Neural cell (in vitro differentiated cells): ENCODE data around the gene BTG2. TPM values are rescaled to one million over a fixed set of nuclear protein-coding genes. Genes with fewer than 3 reads are reported as not detected.

ENCODE experiments used
- H2AFZ ChIP-seq: fragments of 200-600, 300-800 bp; sonication (generic), shearing (Covaris generic); 2 replicates; pipeline ENCODE4 v1.6.0; 2014; ENCODE audit warnings: low read depth, mild to moderate bottlenecking, antibody characterized with exemption, low read length, moderate library complexity
- H3F3A ChIP-seq: fragments of 200-600 bp; shearing (Covaris generic); 2 replicates; pipeline ENCODE4 v1.6.1; 2016; ENCODE audit warnings: mild to moderate bottlenecking, moderate library complexity, mixed read lengths, antibody characterized with exemption, low read length; ENCODE audit not compliant: insufficient read depth, poor library complexity, severe bottlenecking
- H3K27ac ChIP-seq: fragments of 200-600, 300-800 bp; sonication (generic), shearing (Covaris generic); 2 replicates; pipeline ENCODE4 v1.5.1; 2014; ENCODE audit warnings: mild to moderate bottlenecking, low read length, moderate library complexity
- H3K27me3 ChIP-seq: fragments of 300-800, 200-600 bp; sonication (generic), shearing (Covaris generic); 2 replicates; pipeline ENCODE4 v1.6.0; 2014; ENCODE audit warnings: mild to moderate bottlenecking, low read depth, low read length, moderate library complexity; ENCODE audit not compliant: insufficient read depth
- H3K36me3 ChIP-seq: fragments of 300-800, 200-600 bp; sonication (generic), shearing (Covaris generic); 2 replicates; pipeline ENCODE4 v1.5.1; 2014; ENCODE audit warnings: mild to moderate bottlenecking, antibody characterized with exemption, low read length, moderate library complexity; ENCODE audit not compliant: insufficient read depth
- H3K4me2 ChIP-seq: fragments of 300-800, 200-600 bp; sonication (generic), shearing (Covaris generic); 2 replicates; pipeline ENCODE4 v1.6.0; 2014; ENCODE audit warnings: mild to moderate bottlenecking, low read length
- H3K4me3 ChIP-seq: fragments of 300-800, 200-600 bp; sonication (generic), shearing (Covaris generic); 2 replicates; pipeline ENCODE4 v1.5.1; 2014; ENCODE audit warnings: mild to moderate bottlenecking, low read length, moderate library complexity
- H3K79me2 ChIP-seq: fragments of 200-600 bp; shearing (Covaris generic); replicated peaks from 2 replicates; pipeline ENCODE4 v1.6.0; 2014; ENCODE audit warnings: mild to moderate bottlenecking, low read length, moderate library complexity; ENCODE audit not compliant: insufficient read depth
- H3K9ac ChIP-seq: fragments of 300-800, 200-600 bp; sonication (generic), shearing (Covaris generic); 2 replicates; pipeline ENCODE4 v1.6.1; 2016; ENCODE audit warnings: mild to moderate bottlenecking, low read length, mixed read lengths
- H3K9me2 ChIP-seq: fragments of 200-600 bp; shearing (Covaris generic); 2 replicates; pipeline ENCODE4 v1.6.1; 2016; ENCODE audit warnings: mild to moderate bottlenecking, low read length, mixed read lengths; ENCODE audit not compliant: insufficient read depth
- H3K9me3 ChIP-seq: fragments of 200-600, 300-800 bp; sonication (generic), shearing (Covaris generic); 2 replicates; pipeline ENCODE4 v1.6.1; 2016; ENCODE audit warnings: mild to moderate bottlenecking, mixed run types, low read length, moderate library complexity, mixed read lengths
- H4K20me1 ChIP-seq: fragments of 200-600 bp; shearing (Covaris generic); 2 replicates; pipeline ENCODE4 v1.6.1; 2016; ENCODE audit warnings: mild to moderate bottlenecking, mixed run types; ENCODE audit not compliant: insufficient read depth
- CTCF ChIP-seq: fragments of 450-650 bp; IDR thresholded peaks from 2 replicates; pipeline ENCODE4 v1.5.1; 2014; ENCODE audit warnings: antibody characterized with exemption, mild to moderate bottlenecking, moderate library complexity; ENCODE audit not compliant: poor library complexity, severe bottlenecking
- EP300 ChIP-seq: fragments of 450-650 bp; conservative IDR thresholded peaks from 2 replicates; pipeline ENCODE4 v1.6.1; 2014; ENCODE audit warnings: antibody characterized with exemption, mild to moderate bottlenecking, moderate library complexity; ENCODE audit not compliant: poor library complexity, severe bottlenecking
- EZH2 ChIP-seq: fragments of 200-600, 300-800 bp; shearing (Covaris generic), sonication (generic); IDR thresholded peaks from 2 replicates; pipeline ENCODE4 v1.6.1; 2014; ENCODE audit warnings: antibody characterized with exemption, low read length, borderline replicate concordance, mild to moderate bottlenecking; ENCODE audit not compliant: insufficient read depth, poor library complexity, severe bottlenecking
- MXI1 ChIP-seq: fragments of 450-650 bp; conservative IDR thresholded peaks from 2 replicates; pipeline ENCODE4 v1.6.1; 2014; ENCODE audit warnings: antibody characterized with exemption, mild to moderate bottlenecking; ENCODE audit not compliant: poor library complexity, severe bottlenecking
- POLR2AphosphoS5 ChIP-seq: IDR thresholded peaks from 2 replicates; pipeline ENCODE4 v1.6.1; 2012
- RAD21 ChIP-seq: fragments of 450-650 bp; conservative IDR thresholded peaks from 2 replicates; pipeline ENCODE4 v1.6.1; 2014; ENCODE audit warnings: antibody characterized with exemption, mild to moderate bottlenecking, moderate library complexity
- SMC3 ChIP-seq: fragments of 450-650 bp; conservative IDR thresholded peaks from 2 replicates; pipeline ENCODE4 v1.6.1; 2014; ENCODE audit warnings: antibody characterized with exemption, mild to moderate bottlenecking, moderate library complexity; ENCODE audit not compliant: poor library complexity
- TAF1 ChIP-seq: IDR thresholded peaks from 2 replicates; pipeline ENCODE4 v1.6.1; 2012; ENCODE audit warnings: low read depth
- polyA plus RNA-seq: library from polyadenylated mRNA; depleted of rRNA; stranded (reverse); fragments of >200 nt; gene quantifications from 2 replicates; pipeline ENCODE4 v1.2.3, GENCODE V29; 2014
- TF ChIP-seq, protein P1 (sequence below): IDR thresholded peaks from 2 replicates; pipeline ENCODE4 v1.6.1; 2012; ENCODE audit warnings: borderline replicate concordance

Gene BTG2
- polyA plus RNA-seq, 1 donor from 2014 or later = 4.1 TPM

DNA sequence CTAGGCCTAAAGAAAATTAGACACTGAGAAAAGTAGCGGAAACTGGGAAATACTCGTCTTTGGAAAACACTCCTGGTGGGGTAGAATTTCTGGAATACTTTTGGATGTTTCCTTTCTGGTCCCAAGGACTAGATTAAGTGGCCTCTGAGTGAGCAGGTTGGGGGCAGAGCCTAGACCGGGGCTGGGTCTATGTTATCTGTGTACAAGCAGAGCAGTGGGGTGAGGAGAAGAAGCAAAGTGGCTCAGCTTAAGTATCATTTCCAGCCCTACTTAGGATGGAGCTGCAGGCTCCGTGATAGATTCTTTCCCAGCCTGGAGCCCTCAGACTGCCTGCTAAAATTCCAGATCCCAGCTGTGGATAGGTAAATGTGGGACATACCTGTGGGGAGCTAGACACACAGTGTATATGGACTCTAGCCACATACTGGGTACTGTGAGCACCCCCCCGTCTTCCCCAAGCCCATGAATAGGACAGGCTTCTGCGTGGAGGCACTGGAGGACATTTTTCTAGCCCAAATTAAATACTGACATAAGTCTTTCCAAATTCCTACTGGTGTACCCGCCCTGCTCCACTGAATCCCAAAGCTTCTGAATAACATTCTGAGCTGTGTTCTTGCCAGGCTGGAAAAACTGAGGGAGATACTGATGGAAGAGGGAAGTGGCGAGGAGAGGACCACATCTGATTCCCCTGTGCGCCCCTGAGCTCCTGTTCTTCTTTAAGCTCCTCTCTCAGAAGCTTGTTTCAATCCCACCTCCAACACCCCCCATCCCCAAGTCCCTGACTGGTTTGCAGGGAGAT, 38.8 kb downstream of the BTG2 start:
- TF ChIP-seq MXI1 (no peak), TAF1 (no peak), EZH2 (no peak), EP300 (no peak), CTCF (no peak), POLR2AphosphoS5 (no peak), SMC3 (no peak), RAD21 (no peak)
- TF ChIP-seq, protein P1, sequence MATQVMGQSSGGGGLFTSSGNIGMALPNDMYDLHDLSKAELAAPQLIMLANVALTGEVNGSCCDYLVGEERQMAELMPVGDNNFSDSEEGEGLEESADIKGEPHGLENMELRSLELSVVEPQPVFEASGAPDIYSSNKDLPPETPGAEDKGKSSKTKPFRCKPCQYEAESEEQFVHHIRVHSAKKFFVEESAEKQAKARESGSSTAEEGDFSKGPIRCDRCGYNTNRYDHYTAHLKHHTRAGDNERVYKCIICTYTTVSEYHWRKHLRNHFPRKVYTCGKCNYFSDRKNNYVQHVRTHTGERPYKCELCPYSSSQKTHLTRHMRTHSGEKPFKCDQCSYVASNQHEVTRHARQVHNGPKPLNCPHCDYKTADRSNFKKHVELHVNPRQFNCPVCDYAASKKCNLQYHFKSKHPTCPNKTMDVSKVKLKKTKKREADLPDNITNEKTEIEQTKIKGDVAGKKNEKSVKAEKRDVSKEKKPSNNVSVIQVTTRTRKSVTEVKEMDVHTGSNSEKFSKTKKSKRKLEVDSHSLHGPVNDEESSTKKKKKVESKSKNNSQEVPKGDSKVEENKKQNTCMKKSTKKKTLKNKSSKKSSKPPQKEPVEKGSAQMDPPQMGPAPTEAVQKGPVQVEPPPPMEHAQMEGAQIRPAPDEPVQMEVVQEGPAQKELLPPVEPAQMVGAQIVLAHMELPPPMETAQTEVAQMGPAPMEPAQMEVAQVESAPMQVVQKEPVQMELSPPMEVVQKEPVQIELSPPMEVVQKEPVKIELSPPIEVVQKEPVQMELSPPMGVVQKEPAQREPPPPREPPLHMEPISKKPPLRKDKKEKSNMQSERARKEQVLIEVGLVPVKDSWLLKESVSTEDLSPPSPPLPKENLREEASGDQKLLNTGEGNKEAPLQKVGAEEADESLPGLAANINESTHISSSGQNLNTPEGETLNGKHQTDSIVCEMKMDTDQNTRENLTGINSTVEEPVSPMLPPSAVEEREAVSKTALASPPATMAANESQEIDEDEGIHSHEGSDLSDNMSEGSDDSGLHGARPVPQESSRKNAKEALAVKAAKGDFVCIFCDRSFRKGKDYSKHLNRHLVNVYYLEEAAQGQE = no peak
- Histone ChIP-seq H3K9ac (no peak overlapping the region), H3K4me3 (no peak overlapping the region), H3K79me2 (no peaks in the 10 kb centered on the region), H3K27me3 (no peaks in the 10 kb centered on the region), H3K4me2 (no peak overlapping the region), H3K27ac (peak overlapping the region; percentile 49), H3K36me3 (no peaks in the 10 kb centered on the region), H4K20me1 (no peaks in the 10 kb centered on the region), H2AFZ (no peak overlapping the region), H3K9me2 (no peaks in the 10 kb centered on the region), H3K9me3 (no peaks in the 10 kb centered on the region), H3F3A (no peaks in the 10 kb centered on the region)

DNA sequence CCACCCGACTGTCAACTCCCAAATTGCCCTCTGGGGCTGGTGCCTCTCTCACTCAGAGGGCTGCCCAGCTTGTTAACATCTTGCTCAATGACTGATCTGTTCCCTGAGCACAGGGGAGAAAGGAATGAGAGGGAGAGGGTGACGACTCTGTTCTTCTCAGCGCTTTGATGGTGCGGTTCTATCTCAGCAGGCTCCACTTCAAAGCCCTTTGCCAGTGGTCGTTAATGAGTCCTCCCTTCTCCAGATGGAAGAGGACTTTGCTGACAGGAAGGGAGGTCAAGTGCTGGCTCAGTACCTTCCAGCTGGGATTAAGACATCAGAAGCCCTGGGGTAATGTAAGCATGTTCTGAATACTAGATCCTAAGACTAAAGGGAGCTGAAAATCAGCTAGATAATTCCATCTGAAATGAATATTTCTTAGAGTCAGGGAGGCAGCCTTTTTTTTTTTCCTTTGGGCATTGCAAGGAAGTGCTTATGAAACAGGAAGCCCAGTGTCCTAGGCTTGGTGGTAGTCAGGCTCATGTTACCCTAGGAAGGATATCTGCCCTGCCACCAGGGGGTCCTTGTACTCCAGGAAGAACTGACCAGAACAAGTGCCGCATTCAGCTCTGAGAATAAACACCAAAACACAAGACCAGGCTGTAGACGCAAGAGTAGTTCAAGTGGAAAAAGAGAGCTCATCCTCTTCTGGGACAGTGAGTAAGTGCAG, 40.9 kb downstream of the BTG2 start:
- Histone ChIP-seq H4K20me1 (no peaks in the 10 kb centered on the region), H3K27ac (peak overlapping the region; percentile 17)
- TF ChIP-seq MXI1 (no peak), POLR2AphosphoS5 (no peak), TAF1 (no peak), RAD21 (no peak), CTCF (no peak), SMC3 (no peak), EP300 (no peak), EZH2 (no peak)
- TF ChIP-seq, protein P1 = no peak

More for the DNA sequence above, 40.9 kb downstream of the BTG2 start:
- Histone ChIP-seq H2AFZ (no peak overlapping the region), H3K4me3 (no peak overlapping the region), H3F3A (no peaks in the 10 kb centered on the region), H3K9me3 (no peaks in the 10 kb centered on the region), H3K79me2 (no peaks in the 10 kb centered on the region), H3K36me3 (no peaks in the 10 kb centered on the region), H3K9ac (no peak overlapping the region), H3K27me3 (no peaks in the 10 kb centered on the region), H3K9me2 (no peaks in the 10 kb centered on the region), H3K4me2 (no peak overlapping the region)
